HL-60/S4 treated with phorbol 12-myristate 13-acetate at 8.2 ng/mL for 4 days and 3 days (cell line): ENCODE measurements around the gene QRSL1.
"Not testable (repeated sequence)": the region's sequence is repeated elsewhere in the genome, so short reads cannot be mapped to it uniquely, and the experiment has no call there.

Experiments
- in situ Hi-C: fragments of 300-500 bp; cut with MboI; formaldehyde crosslinking; loops from 2 replicates; pipeline ENCODE4 v1.15.0; 2022; ENCODE audit warnings: low sequenced_read_pairs

The QRSL1 gene

GRCh38 chr6:106620931-106621672, 8.3 kb upstream of the QRSL1 start:
- in situ Hi-C loops = no loop called here

DNA sequence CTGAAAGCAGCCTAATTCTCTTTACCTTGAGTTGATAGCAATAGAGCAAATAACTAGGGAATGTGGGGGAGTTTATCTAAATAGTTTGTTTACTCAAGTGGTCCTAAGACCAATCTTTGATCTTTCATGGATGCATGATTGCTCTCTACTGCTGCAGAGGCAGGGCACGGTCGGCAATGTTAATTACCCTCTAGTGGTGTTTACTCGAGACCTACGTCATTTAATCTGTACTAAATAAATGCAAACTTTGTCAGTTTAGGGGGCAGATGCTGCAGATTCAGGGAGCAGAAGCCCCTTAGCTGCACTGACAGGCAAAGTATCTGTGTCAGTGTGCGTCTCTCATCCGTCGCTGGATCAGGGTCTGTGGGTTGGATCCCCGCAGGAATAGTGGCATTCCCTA, 7.0 kb upstream of the QRSL1 start:
- in situ Hi-C loops = no loop called here

DNA sequence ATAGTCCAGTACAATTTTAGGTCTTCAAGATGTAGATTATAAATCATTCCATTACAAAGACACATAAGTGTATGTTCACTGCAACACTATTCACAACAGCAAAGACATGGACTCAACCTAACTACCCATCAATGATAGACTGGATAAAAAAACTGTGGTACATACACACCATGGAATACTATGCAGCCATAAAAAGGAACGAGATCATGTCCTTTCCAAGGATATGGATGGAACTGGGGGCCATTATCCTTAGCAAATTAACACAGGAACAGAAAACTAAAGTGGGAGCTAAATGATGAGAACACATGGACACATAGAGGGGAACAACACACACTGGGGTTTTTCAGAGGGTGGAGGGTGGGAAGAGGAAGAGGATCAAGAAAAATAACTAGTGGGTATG, 6.3 kb upstream of the QRSL1 start:
- in situ Hi-C loops = no loop called here

DNA sequence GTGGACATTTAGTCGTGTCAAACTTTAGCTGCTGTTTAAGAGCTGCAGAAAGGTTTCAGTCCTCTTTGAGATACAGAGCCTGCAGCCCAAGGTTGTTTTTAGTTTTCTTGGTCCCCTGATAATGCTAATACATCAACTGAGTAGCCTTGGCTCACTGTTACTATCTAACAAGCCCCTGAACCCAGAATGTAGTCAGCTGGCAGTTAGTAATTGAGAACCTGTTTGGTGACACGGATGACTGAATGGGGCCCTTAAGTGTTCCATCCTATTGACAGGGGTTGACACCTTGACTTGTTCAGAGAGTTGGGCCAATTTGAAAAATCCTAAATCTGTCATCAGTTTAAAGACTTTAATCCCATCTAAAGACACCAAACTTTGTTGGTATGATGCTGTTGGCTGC, 2.9 kb upstream of the QRSL1 start:
- in situ Hi-C loops = no loop called here

DNA sequence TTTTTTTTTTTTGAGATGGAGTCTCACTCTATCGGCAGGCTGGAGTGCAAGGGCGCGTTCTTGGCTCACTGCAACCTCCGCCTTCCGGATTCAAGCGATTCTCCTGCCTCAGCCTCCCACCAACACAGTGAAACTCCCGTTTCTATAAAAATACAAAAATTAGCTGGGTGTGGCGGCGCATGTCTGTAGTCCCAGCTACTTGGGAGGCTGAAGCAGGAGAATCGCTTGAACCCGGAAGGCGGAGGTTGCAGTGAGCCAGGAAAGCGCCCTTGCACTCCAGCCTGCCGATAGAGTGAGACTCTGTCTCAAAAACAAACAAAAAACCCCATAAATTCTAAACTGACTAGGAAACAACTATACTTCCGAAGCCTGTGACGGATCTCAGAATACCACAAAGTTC, 1.6 kb upstream of the QRSL1 start:
- in situ Hi-C loops = not testable (repeated sequence)

DNA sequence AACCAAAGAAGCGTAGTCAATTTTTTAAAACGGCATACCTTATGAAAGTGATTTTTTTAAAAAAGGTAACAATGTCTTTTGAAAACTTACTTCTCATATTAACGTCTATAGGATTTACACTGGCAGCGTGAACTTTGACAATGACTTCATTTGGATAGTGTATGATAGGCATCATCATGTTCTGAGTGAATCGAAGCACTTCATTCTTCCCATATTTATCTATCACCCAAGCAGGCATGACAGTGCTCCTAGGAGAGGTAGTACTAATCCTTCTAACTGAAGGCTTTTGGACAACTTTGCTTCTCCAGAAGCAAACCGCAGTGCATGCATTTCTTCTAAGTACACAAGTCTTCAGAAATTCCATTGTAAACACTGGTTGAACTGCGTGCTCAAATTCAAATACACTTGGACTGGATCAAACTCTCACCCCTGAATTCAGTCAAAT, 698 bp upstream of the QRSL1 start:
- in situ Hi-C loops = no loop called here

DNA sequence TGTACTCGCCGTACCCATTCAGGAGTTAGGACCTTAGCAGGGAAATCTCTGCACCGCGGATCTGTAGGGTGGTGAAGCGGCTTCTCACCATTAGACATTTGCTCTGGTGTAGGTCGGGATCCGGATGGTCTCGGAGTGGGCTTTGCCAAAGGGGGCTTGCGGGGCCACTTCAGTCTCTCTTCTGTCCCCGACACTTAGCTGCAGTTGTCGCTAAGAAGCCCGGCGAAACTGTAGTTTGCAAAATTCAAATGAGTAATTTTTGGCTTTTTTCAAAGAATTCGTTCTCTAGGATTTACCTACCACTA, 433 bp downstream of the QRSL1 start:
- in situ Hi-C loops = no loop called here

DNA sequence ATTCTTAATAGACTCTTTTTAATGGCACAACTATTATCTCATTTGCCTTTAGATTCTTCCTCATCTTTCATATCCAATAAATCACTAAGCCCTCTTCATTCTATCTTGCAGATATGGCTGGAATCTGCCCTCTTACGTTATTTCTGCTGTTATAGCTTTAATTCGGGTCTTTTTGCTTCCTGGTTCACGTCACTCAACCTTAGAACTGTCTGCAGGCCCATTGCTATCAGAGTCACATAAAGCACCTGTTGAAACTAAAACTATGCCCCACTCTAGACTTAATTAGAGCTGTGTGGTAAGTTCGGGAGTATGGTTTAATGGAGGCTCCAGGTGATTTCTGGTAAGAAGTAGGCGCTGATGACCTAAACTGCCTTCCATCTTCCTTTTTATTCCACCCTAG, 988 bp downstream of the QRSL1 start:
- in situ Hi-C loops = no loop called here

DNA sequence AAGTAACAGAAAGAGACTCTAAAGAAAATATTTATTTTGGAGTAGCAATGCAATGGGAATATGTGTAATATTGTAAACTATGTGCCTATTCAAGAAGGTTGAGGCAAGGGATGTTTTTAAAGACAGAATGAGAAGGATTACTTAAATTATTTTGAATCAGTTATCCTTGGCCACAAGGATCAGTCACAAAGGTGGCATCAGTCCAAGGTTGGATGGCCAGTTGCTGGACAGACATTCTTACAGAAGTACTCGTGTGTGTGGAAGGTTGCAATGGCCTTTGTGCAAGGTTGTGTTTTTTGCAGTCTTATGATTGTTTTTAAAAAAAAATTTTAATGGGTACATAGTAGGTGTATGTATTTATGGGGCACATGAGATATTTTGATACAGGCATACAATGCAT, 2.0 kb downstream of the QRSL1 start:
- in situ Hi-C loops = no loop called here

DNA sequence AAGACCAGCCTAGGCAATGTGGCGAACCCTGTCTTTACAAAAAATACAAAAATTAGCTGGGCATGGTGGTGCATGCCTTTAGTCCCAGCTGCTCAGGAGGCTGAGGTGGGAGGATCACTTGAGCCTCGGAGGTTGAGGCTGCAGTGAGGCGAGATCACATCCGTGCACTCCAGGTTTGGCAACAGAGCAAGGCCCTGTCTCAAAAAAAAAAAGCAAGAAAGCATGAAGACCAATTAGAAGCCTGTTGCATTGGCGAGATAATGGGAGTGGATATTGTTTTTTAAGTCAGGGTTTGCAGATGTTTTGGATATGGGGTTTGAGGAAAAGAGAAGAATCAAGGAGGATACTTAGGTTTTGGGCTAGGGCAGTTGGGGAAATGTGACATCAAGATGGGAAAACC, 5.2 kb downstream of the QRSL1 start:
- in situ Hi-C loops = no loop called here

DNA sequence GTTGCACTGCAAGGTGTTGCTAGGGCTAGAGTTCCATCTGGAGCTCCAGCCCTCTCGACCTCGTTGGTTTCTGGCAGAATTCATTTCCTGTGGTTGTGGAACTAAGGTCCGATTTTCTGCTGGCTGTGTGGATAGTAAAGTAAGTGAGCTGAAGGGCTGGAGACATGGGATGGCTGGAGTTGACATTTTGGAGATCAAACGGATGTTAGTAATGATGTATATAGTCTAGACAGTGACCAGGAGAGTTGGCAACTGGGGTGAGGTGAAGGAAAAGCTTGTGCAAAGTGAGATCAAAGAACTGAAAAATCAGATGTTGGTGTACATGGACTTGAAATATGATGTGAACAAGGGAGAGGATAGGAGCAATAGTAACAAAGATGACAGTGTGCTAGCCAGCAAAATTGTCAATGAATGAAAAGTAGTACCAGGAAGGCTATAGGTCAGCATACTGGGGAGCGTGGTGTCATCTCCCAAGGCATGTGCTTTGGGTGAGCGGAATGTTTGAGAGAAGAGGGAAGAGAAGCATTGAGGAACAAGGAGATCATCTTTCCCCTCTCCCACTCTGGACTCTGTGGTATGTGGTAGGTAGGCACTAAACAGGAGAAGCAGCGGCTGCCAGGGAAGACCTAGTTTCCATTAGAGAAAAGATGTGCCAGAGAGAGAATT, 7.8 kb downstream of the QRSL1 start:
- in situ Hi-C loops = no loop called here

GRCh38 chr6:106637717-106638341, 8.5 kb downstream of the QRSL1 start:
- in situ Hi-C loops = no loop called here

- in situ Hi-C loops = no loop called here
Measured at GRCh38 chr6:106639812-106640211, 10.4 kb downstream of the QRSL1 start.

DNA sequence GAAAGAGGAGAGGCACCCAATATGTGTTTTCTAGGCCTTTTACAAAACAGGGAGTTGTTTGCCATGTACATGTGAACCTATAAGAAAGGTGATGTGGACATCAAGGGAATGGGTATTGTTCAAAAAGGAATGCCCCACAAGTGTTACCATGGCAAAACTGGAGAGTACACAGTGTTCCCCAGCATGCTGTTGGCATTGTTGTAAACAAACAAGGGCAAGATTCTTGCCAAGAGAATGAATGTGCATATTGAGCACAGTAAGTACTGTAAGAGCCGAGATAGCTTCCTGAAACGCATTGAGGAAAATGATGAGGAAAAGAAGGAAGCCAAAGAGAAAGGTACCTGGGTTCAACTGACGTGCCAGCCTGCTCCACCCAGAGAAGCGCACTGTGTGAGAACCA, 13.1 kb downstream of the QRSL1 start:
- in situ Hi-C loops = no loop called here

- in situ Hi-C loops = no loop called here
Measured at GRCh38 chr6:106643061-106643460, 13.7 kb downstream of the QRSL1 start.

DNA sequence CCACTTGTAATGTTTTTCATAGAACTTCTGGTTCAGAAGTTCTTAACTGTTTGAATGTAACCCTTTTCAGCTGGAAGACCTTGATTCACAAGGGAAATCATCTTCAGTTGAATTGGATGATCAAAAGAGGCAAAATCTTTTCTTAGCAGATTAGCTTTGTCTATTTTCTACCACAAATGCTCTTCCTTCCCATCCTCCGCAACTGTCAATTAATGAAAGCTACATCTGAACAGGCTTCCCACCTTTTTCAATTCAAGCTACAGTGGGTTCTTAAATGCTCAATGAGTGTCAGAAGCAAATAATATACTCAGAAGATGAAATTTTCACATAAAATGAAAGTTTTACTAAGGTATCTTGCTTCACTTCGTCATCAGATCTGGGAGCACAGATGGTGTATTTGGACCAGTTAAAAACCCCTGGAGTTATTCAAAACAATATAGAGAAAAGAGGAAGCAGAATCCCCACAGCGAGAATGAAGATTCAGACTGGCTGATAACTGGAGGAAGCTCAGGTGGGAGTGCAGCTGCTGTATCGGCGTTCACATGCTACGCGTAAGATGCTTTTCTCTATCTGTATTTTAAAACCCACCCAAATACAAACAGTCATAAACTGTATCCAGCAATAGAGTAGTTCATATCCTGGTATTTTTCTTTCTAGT, 19.4 kb downstream of the QRSL1 start:
- in situ Hi-C loops = no loop called here

- in situ Hi-C loops = no loop called here
Measured at GRCh38 chr6:106658469-106658868, 29.1 kb downstream of the QRSL1 start.

- in situ Hi-C loops = no loop called here
Measured at GRCh38 chr6:106659859-106660258, 30.5 kb downstream of the QRSL1 start.

DNA sequence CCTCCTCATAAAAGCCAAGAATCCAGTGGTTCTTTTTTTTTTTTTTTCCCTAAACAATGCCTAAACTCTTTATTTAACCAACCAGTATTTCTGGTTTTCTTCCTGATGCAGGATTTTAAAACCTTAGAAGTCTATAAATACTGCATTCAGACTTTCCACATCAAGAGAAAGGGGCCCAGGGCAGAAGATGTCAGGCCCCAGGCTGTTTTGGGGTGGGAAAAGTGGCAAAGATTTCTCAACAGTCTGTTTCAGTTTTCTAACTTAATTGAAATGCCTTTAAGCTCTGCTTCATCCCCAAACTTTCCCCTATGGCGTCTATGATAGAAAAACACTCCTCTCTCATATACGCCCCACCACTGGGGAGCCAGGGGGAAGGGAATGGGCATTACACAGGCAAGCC, 33.1 kb downstream of the QRSL1 start:
- in situ Hi-C loops = no loop called here

DNA sequence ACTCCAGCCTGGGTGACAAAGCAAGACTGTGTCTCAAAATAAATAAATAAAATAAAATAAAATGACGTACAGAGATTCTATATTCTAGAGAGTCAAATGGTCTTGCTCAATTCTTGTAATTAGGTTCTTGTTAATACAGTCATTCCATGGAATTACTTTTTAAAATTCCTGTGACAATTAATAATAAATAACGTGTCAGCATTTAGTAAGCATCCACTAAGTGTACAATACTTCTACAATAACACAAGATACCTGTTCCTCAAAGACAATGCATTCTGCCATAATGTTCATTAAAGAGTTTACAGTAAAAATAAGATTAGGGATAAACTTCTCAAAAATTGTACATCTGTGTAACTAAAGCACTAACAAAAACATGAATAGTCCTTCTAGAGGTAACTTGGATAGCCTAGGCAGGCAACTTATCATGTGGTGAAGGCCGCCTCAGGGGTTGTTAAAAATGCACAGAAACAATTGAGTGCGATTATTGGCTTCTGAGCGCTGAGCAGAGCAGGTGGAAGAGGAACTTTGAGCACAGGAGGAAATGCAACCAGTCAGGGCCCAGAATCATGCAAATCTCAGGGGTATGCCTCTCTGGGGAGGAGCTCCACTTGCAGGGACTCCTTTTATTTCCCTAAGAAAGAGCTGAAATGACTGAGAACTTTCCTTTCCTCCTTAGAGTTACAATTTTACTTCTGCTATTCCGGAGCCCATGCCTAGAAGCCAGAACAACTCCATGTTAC, 37.1 kb downstream of the QRSL1 start:
- in situ Hi-C loops = no loop called here

DNA sequence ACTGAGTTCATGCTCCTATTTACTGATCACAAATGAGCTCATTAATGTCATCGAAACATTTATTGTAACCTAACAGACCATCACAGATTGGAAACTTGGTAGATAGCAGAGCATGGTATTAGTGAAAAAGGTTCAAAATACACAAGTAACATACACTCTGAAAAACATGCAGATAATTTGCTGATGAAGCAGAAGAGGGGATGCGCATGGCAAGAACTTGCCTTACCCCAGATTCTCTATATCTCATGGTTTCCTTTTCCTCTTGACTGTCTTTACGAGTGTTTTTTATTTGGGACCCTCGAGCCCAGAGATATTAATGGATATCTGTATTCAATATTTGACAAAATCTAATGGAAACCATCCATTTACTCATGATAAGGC, 37.6 kb downstream of the QRSL1 start:
- in situ Hi-C loops = no loop called here
